HuH-7 (cell line): ENCODE results near the gene CXCL16.

Source experiments
- DNase-seq: peaks from one replicate; pipeline ENCODE4 v3.0.0; 2011; ENCODE audit warnings: low spot score

CXCL16 gene

GRCh38 chr17:4751932-4752331, 12.2 kb upstream of the CXCL16 start:
- DNase-seq, result no peak

DNA sequence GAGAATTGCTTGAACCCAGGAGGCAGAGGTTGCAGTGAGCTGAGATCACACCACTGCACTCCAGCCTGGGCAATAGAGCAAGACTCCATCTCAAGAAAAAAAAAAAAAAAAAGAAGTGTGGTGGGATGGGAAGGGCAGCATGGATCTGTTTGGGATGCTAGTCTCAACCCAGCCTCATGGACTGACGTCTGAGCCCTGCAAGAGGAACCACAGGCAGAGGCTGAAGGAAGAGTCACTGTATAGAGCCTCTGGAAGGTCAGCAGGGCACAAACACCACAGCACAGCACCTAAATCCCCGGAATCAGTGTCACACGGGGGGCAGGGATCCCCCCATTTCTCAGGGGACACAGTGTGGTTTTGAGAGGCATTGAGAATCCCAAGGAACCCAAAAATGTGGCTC, 10.9 kb upstream of the CXCL16 start:
- DNase-seq, result no peak

DNA sequence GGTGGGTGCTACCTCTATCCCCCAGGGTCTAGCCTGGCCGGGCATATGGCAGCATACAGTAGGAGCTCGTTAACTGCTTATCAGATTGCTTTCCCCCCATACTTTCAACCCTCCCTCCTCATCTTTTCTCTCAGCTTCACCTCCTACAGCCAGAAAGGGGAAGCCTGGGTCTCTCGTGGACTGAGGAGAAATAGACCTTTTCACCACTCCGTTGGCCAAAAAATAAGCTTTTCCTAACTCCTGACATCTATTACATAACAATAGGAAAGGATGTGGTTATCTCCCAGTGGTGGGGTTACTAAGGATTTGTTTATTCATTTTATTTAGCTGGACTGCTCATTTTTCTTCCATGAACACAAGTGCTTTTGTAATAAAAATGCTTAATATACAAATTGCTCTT, 9.0 kb upstream of the CXCL16 start:
- no peak for DNase-seq

GRCh38 chr17:4747847-4748246, 8.1 kb upstream of the CXCL16 start:
- DNase-seq, result no peak

GRCh38 chr17:4744999-4745969, 5.6 kb upstream of the CXCL16 start:
- DNase-seq, result no peak

DNA sequence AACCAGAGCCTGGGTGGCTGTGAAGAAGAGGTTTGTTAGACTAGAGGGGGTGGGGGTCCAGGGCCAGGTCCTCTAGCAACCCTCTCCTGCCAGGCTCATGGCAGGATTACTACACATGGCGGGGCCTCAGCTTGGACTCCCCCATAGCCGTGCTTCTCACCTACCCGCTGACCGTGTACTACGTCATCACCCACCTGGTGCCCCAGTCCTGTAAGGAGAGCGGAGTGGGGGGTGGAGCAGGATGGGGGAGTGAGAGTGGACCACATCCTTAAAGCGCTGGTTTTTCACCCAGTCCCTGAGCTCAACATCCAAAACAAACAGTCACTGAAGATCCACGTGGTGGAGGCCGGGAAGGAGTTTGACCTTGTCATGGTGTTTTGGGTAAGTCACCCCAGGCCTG, 4.2 kb upstream of the CXCL16 start:
- DNase-seq, result no peak

- DNase-seq, result no peak
Measured at GRCh38 chr17:4743216-4743615, 3.5 kb upstream of the CXCL16 start.

DNA sequence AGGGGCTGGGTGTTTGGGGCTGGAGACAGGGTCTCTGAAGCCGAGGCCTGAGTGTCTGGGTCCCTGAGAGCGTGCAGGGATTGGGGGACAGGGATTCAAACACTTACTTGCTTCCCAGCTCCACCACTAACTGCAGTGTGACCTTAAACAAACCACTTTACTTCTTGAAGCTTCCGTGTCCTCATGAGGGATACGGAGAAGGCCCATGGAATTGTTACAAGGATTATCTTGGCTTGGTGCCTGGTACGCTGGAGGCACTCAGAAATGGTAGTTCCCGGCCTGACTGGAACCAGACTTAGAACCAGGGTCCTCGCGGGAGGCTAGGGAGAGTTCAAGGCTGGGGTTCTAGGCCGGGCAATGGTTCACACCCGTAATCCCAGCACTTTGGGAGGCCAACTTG, 2.9 kb upstream of the CXCL16 start:
- DNase-seq, result no peak

DNA sequence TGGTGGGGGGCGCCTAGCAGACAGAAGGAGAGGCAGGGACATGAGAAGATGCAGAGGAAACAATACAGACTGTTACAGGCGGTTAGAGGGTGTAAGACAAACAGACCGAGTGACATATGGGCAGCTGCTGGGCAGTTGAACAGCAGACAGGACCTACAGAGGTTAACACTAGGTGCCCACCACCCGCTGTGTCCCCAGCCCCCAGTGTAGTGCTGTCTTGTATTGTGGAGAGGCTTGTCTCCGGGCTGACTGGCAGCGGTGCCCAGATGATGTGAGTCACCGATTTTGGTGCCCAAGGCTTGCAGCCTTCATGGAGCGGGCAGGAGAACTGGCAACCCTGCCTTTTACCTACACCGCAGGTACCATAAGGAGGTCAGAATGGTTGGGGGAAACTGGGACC, 2.4 kb upstream of the CXCL16 start:
- DNase-seq, result no peak

DNA sequence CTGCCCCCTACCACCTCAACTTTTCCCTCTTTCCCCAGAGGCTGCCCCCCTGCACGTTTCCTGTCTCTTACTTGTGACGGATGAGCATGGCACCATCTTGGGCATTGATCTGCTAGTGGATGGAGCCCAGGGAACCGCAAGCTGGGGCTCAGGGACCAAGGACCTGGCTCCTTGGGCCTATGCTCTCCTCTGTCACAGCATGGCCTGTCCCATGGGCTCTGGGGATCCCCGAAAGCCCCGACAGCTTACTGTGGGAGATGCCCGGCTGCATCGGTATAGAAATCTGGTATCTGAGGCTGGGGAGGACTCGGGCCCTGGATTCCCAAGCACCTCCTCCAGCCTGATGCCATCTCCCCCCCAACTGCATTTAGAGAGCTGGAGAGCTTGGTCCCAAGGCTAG, 1.8 kb upstream of the CXCL16 start:
- DNase-seq, result no peak

DNA sequence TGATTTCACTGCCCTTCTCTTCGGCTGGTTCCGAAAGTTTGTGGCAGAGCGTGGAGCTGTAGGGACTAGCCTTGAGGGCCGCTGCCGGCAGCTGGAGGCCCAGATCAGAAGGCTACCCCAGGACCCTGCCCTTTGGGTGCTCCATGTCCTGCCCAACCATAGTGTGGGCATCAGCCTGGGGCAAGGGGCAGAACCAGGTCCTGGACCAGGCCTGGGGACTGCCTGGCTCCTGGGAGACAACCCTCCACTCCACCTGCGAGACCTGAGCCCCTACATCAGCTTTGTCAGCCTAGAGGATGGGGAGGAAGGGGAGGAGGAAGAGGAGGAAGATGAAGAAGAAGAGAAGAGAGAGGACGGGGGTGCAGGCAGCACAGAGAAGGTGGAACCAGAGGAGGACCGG, 856 bp upstream of the CXCL16 start:
- no peak for DNase-seq

GRCh38 chr17:4740025-4740351, 260 bp upstream of the CXCL16 start:
- no peak for DNase-seq

- no peak for DNase-seq
Measured at GRCh38 chr17:4738136-4739121, 1.3 kb downstream of the CXCL16 start.

- no peak for DNase-seq
Measured at GRCh38 chr17:4735876-4736651, 3.7 kb downstream of the CXCL16 start.

DNA sequence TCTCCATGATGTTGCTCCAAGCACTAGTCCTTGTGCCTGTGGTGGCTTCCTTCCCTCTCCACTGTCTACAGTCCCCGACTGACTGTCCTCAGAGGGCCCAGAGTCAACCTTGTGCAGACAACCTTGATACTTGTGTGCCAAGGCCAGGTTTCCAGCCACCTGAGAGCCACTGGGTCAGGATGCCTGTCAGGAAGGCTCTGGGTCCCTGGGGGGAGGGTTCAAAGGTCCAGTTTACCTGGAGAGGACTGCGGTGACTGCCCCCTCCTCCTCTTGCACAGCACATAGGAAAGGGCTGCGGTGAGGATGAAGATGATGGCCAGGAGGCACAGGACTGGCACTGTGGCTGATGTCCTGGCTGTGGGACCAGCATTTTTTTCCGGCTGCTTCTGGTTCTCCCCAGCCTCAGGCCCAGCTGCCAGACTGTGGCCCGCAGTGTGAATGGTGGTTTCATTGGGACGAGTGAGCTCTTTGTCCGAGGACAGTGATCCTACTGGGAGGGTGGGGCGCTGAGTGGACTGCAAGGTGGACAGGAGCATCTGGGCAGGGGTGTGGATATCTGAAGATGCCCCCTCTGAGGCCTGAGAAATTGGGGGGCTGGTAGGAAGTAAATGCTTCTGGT, 4.8 kb downstream of the CXCL16 start:
- DNase-seq, result no peak

DNA sequence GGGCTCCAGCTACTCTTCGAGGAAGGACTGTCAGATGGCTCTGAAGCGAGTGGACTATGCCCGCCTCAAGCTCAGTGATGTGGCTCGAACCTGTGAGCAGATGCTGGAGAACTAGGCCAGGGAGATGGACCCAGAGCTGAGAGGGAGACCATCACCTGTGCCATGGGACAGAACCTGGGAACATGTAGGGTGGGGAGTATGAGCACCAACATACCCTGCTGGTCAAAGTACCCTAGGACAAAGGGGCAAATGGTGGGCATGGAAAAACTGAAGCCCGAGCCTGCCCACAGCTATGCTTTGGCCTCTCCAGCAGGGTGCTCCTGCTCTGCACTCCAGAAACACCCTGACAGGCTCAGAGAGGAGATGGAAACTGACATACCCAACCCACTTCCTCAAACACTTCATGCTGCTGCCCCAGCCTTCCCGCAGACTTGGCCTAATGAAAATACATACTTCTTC, 6.6 kb downstream of the CXCL16 start:
- no peak for DNase-seq

DNA sequence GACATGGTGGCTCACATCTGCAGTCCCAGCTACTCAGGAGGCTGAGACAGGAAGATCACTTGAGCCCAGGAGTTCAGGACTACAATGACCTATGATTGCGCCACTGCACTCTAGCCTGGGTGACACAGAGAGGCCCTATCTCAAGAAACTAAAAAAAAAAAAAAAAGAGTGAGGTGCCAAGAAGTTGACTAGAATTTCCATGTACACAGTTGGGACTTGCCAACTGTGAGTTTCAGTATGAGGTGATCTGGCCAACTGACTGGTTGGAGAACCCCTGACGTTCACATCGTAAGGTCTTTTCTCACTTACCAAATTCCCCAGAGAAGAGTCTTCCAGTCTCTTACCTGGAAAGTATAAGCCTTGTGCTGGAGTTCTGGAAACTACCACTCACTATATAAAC, 11.6 kb downstream of the CXCL16 start:
- DNase-seq, result no peak

GRCh38 chr17:4725646-4726310, 13.9 kb downstream of the CXCL16 start:
- DNase-seq, result no peak

- no peak for DNase-seq
Measured at GRCh38 chr17:4724650-4725049, 15.1 kb downstream of the CXCL16 start.

DNA sequence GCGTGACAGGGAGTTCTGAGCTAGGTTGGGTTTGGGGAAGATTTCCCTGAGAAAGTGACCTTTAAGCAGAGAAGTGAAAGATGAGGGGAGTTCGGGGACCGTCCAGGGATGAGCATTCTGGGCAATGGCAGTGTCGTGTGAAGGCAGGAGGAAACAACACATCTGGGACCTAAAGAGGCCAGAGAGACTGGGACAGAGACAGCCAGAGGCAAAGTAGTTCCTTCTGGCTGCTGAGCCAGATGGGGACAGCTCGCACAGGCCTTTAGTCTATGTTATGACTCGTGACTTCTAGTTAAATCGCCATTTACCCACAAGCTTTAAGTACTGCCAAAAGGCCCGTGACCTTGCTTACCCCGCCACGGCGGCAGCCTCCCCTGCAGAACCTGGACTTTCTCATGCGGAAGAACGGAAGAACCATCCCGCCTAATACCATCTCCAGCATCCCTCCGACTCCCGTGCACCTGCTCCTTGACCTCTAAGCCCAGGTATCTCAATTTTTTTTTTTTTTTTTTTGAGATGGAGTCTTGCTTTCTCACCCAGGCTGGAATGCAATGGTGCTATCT, 17.0 kb downstream of the CXCL16 start:
- DNase-seq, result no peak
